ENCODE results near the gene PALS1. TPM values are rescaled to one million over a fixed set of nuclear protein-coding genes. Genes with fewer than 3 reads are reported as not detected.

PALS1 gene
- total and polyA plus RNA-seq, 2 experiments from 2014 or later: 9.1 to 26.7 TPM

DNA sequence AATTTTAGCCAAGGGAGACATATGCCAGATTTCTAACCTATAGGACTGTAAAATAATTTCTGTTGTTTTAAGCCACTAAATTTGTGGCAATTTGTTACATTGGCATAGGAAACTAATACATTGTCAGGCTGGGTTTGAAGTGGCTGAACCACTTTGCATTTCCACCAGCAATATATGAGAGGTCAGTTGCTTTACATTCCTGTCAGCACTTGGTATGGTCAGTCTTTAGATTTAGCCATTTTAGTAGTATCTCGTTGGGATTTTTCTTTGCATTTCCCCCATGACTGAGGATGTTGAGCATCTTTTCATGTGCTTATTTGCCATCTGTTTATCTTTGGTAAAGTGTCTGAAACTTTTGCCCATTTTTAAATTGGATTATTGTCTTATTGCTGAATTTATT, 3.9 kb downstream of the PALS1 start:
- Mint-ChIP-seq H3K27me3 (ENCODE audit: insufficient read depth, low read depth, poor library complexity) (peaks cover 12% of the 10 kb centered on the region), H3K4me3 (no peak overlapping the region), H3K9me3 (no peaks in the 10 kb centered on the region), H3K27ac (no peak overlapping the region), H3K36me3 (ENCODE audit: low read depth) (peaks cover 4% of the 10 kb centered on the region; the same call in 1 of the 3 replicates), H3K4me1 (peaks cover 16% of the 10 kb centered on the region)
- Histone ChIP-seq H3K9me2 (ENCODE audit: insufficient read depth) (no peaks in the 10 kb centered on the region), H3K27ac (ENCODE audit: low read depth) (no peak overlapping the region), H3K27me3 (ENCODE audit: insufficient read depth) (peaks cover 3% of the 10 kb centered on the region; the same call in 1 of the 2 replicates), H3F3A (replicated peaks; ENCODE audit: low read depth) (no peaks in the 10 kb centered on the region; the same call in 1 of the 2 replicates), H3K4me3 (no peak overlapping the region), H2AFZ (no peak overlapping the region), H3K4me1 (ENCODE audit: insufficient read depth) (peaks cover 3% of the 10 kb centered on the region; the same call in 1 of the 2 replicates), H3K36me3 (ENCODE audit: insufficient read depth) (no peaks in the 10 kb centered on the region), H3K4me2 (no peak overlapping the region), H4K20me1 (replicated peaks; ENCODE audit: insufficient read depth) (no peaks in the 10 kb centered on the region; the same call in 1 of the 2 replicates), H3K79me2 (replicated peaks; ENCODE audit: insufficient read depth) (peaks cover 81% of the 10 kb centered on the region)
- TF ChIP-seq, protein P1, sequence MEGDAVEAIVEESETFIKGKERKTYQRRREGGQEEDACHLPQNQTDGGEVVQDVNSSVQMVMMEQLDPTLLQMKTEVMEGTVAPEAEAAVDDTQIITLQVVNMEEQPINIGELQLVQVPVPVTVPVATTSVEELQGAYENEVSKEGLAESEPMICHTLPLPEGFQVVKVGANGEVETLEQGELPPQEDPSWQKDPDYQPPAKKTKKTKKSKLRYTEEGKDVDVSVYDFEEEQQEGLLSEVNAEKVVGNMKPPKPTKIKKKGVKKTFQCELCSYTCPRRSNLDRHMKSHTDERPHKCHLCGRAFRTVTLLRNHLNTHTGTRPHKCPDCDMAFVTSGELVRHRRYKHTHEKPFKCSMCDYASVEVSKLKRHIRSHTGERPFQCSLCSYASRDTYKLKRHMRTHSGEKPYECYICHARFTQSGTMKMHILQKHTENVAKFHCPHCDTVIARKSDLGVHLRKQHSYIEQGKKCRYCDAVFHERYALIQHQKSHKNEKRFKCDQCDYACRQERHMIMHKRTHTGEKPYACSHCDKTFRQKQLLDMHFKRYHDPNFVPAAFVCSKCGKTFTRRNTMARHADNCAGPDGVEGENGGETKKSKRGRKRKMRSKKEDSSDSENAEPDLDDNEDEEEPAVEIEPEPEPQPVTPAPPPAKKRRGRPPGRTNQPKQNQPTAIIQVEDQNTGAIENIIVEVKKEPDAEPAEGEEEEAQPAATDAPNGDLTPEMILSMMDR (conservative IDR thresholded peaks at IDR 0.05; ENCODE audit: low read depth in 2 of 2): no peak
- TF ChIP-seq CREB1 (CRISPR knock-in tag; IDR thresholded peaks at IDR 0.05; ENCODE audit: low read depth) (no peak), JUNB (IDR thresholded peaks at IDR 0.05; ENCODE audit: unreplicated experiment) (no peak), ZNF114 (CRISPR knock-in tag; IDR thresholded peaks at IDR 0.05) (no peak), POLR2AphosphoS5 (IDR thresholded peaks at IDR 0.05; ENCODE audit: low read depth) (no peak), ZNF331 (CRISPR knock-in tag; IDR thresholded peaks at IDR 0.05; ENCODE audit: low read depth) (no peak), NANOG (IDR thresholded peaks at IDR 0.05; ENCODE audit: borderline replicate concordance) (no peak), EZH2 (IDR thresholded peaks at IDR 0.05; ENCODE audit: low read depth, unreplicated experiment) (no peak), STAT1 (IDR thresholded peaks at IDR 0.05; ENCODE audit: unreplicated experiment) (no peak)
- TF ChIP-seq, protein P2, sequence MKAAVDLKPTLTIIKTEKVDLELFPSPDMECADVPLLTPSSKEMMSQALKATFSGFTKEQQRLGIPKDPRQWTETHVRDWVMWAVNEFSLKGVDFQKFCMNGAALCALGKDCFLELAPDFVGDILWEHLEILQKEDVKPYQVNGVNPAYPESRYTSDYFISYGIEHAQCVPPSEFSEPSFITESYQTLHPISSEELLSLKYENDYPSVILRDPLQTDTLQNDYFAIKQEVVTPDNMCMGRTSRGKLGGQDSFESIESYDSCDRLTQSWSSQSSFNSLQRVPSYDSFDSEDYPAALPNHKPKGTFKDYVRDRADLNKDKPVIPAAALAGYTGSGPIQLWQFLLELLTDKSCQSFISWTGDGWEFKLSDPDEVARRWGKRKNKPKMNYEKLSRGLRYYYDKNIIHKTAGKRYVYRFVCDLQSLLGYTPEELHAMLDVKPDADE (IDR thresholded peaks at IDR 0.05): no peak
- TF ChIP-seq, protein P3, sequence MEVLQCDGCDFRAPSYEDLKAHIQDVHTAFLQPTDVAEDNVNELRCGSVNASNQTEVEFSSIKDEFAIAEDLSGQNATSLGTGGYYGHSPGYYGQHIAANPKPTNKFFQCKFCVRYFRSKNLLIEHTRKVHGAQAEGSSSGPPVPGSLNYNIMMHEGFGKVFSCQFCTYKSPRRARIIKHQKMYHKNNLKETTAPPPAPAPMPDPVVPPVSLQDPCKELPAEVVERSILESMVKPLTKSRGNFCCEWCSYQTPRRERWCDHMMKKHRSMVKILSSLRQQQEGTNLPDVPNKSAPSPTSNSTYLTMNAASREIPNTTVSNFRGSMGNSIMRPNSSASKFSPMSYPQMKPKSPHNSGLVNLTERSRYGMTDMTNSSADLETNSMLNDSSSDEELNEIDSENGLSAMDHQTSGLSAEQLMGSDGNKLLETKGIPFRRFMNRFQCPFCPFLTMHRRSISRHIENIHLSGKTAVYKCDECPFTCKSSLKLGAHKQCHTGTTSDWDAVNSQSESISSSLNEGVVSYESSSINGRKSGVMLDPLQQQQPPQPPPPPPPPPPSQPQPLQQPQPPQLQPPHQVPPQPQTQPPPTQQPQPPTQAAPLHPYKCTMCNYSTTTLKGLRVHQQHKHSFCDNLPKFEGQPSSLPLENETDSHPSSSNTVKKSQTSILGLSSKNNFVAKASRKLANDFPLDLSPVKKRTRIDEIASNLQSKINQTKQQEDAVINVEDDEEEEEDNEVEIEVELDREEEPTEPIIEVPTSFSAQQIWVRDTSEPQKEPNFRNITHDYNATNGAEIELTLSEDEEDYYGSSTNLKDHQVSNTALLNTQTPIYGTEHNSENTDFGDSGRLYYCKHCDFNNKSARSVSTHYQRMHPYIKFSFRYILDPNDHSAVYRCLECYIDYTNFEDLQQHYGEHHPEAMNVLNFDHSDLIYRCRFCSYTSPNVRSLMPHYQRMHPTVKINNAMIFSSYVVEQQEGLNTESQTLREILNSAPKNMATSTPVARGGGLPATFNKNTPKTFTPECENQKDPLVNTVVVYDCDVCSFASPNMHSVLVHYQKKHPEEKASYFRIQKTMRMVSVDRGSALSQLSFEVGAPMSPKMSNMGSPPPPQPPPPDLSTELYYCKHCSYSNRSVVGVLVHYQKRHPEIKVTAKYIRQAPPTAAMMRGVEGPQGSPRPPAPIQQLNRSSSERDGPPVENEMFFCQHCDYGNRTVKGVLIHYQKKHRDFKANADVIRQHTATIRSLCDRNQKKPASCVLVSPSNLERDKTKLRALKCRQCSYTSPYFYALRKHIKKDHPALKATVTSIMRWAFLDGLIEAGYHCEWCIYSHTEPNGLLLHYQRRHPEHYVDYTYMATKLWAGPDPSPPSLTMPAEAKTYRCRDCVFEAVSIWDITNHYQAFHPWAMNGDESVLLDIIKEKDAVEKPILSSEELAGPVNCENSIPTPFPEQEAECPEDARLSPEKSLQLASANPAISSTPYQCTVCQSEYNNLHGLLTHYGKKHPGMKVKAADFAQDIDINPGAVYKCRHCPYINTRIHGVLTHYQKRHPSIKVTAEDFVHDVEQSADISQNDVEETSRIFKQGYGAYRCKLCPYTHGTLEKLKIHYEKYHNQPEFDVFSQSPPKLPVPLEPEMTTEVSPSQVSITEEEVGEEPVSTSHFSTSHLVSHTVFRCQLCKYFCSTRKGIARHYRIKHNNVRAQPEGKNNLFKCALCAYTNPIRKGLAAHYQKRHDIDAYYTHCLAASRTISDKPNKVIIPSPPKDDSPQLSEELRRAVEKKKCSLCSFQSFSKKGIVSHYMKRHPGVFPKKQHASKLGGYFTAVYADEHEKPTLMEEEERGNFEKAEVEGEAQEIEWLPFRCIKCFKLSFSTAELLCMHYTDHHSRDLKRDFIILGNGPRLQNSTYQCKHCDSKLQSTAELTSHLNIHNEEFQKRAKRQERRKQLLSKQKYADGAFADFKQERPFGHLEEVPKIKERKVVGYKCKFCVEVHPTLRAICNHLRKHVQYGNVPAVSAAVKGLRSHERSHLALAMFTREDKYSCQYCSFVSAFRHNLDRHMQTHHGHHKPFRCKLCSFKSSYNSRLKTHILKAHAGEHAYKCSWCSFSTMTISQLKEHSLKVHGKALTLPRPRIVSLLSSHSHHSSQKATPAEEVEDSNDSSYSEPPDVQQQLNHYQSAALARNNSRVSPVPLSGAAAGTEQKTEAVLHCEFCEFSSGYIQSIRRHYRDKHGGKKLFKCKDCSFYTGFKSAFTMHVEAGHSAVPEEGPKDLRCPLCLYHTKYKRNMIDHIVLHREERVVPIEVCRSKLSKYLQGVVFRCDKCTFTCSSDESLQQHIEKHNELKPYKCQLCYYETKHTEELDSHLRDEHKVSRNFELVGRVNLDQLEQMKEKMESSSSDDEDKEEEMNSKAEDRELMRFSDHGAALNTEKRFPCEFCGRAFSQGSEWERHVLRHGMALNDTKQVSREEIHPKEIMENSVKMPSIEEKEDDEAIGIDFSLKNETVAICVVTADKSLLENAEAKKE (CRISPR knock-in tag; IDR thresholded peaks at IDR 0.05): no peak
- TF ChIP-seq, protein P4, sequence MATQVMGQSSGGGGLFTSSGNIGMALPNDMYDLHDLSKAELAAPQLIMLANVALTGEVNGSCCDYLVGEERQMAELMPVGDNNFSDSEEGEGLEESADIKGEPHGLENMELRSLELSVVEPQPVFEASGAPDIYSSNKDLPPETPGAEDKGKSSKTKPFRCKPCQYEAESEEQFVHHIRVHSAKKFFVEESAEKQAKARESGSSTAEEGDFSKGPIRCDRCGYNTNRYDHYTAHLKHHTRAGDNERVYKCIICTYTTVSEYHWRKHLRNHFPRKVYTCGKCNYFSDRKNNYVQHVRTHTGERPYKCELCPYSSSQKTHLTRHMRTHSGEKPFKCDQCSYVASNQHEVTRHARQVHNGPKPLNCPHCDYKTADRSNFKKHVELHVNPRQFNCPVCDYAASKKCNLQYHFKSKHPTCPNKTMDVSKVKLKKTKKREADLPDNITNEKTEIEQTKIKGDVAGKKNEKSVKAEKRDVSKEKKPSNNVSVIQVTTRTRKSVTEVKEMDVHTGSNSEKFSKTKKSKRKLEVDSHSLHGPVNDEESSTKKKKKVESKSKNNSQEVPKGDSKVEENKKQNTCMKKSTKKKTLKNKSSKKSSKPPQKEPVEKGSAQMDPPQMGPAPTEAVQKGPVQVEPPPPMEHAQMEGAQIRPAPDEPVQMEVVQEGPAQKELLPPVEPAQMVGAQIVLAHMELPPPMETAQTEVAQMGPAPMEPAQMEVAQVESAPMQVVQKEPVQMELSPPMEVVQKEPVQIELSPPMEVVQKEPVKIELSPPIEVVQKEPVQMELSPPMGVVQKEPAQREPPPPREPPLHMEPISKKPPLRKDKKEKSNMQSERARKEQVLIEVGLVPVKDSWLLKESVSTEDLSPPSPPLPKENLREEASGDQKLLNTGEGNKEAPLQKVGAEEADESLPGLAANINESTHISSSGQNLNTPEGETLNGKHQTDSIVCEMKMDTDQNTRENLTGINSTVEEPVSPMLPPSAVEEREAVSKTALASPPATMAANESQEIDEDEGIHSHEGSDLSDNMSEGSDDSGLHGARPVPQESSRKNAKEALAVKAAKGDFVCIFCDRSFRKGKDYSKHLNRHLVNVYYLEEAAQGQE (IDR thresholded peaks at IDR 0.05; ENCODE audit: unreplicated experiment): no peak
- DNase-seq (ENCODE audit: low spot score) (no peak), ATAC-seq (no peak)

Measured in GM23338 (cell line).